GM12878 (cell line): Measurements from ENCODE around the gene MAEL. TPM values are rescaled to one million over a fixed set of nuclear protein-coding genes. Genes with fewer than 3 reads are reported as not detected.

Experiments used
- ATAC-seq: fragments of 200-7000 bp; cut with Tn5 transposase; 3 replicates; pipeline ENCODE4 v1.9.1; 2020; ENCODE audit warnings: mild to moderate bottlenecking, moderate library complexity
- BruUV-seq: library from RNA; stranded (reverse); fragments of 400-500 nt; replicated peaks from 2 replicates; lab custom pipeline; 2021; lab: Mats Ljungman, UMichigan
- CTCF ChIA-PET: fragments of 300-600 bp; sonication (Branson Sonifier 250); formaldehyde crosslinking; extraction: SDS; loops from one replicate; lab custom pipeline; 2021; ENCODE audit warnings: inconsistent platforms; lab: Yijun Ruan, JAX
- POLR2A ChIA-PET: fragments of 350-600 bp; formaldehyde crosslinking; extraction: SDS; loops from one replicate; lab custom pipeline; 2021; ENCODE audit warnings: inconsistent platforms; lab: Charles Lee
- RAD21 ChIA-PET: fragments of 300-600 bp; sonication (Branson Sonifier 250); formaldehyde crosslinking; loops from one replicate; lab custom pipeline; 2023; ENCODE audit warnings: antibody characterized with exemption; ENCODE audit not compliant: unreplicated experiment; lab: Charles Lee
- SMC1A ChIA-PET: fragments of 300-600 bp; sonication (Branson Sonifier 250); formaldehyde crosslinking; loops from one replicate; lab custom pipeline; 2023; ENCODE audit not compliant: unreplicated experiment, uncharacterized antibody; lab: Charles Lee
- DNase-seq: peaks from one replicate; pipeline ENCODE4 v3.0.0-alpha.2; 2011; ENCODE audit warnings: low read depth, low spot score
- FAIRE-seq: peaks from 3 replicates; lab custom pipeline; 2011; peaks lifted over from hg19 to GRCh38; lab: Jason Lieb, UNC
- H2AFZ ChIP-seq: 2 replicates; pipeline ENCODE4 v1.6.0; 2011; ENCODE audit warnings: low read depth, low read length, control low read depth; ENCODE audit not compliant: control insufficient read depth
- H3K27ac ChIP-seq: 2 replicates; pipeline ENCODE4 v1.5.1; 2011; ENCODE audit warnings: control low read depth; ENCODE audit not compliant: control insufficient read depth, insufficient read depth
- H3K27me3 ChIP-seq, 2 experiments: replicated peaks in 1 of 2; 2 replicates each; pipeline versions ENCODE4 v1.6.0 to v1.6.1; 2011; ENCODE audit warnings: low read length in 1 of 2; ENCODE audit not compliant: control insufficient read depth in 2 of 2, insufficient read depth in 2 of 2
- H3K36me3 ChIP-seq, 2 experiments: 2 replicates each; pipeline ENCODE4 v1.5.1; 2011; ENCODE audit warnings: low read length in 1 of 2; ENCODE audit not compliant: control insufficient read depth in 2 of 2, insufficient read depth in 2 of 2
- H3K4me1 ChIP-seq: 2 replicates; pipeline ENCODE4 v1.6.1; 2011; ENCODE audit warnings: mild to moderate bottlenecking, low read length, moderate library complexity, mixed read lengths; ENCODE audit not compliant: control insufficient read depth, insufficient read depth
- H3K4me2 ChIP-seq: 2 replicates; pipeline ENCODE4 v1.6.0; 2011; ENCODE audit warnings: control low read depth; ENCODE audit not compliant: control insufficient read depth, insufficient read depth
- H3K4me3 ChIP-seq: fragments of 200-600 bp; sonication (generic); 2 replicates; pipeline ENCODE4 v1.5.1; 2016
- H3K79me2 ChIP-seq: 2 replicates; pipeline ENCODE4 v1.6.0; 2011; ENCODE audit warnings: low read length; ENCODE audit not compliant: control insufficient read depth, insufficient read depth
- H3K9ac ChIP-seq: 2 replicates; pipeline ENCODE4 v1.8.0; 2011; ENCODE audit warnings: low read length, control low read depth, mixed read lengths; ENCODE audit not compliant: control insufficient read depth, insufficient read depth
- H3K9me3 ChIP-seq: replicated peaks from 3 replicates; pipeline ENCODE4 v1.5.1; 2011; ENCODE audit warnings: mild to moderate bottlenecking, low read length; ENCODE audit not compliant: control insufficient read depth, insufficient read depth
- H4K20me1 ChIP-seq: 2 replicates; pipeline ENCODE4 v1.6.0; 2011; ENCODE audit not compliant: control insufficient read depth, insufficient read depth
- ASH2L ChIP-seq: fragments of 300-600, 200-600 bp; sonication (generic); IDR thresholded peaks from 2 replicates; pipeline ENCODE4 v1.6.1; 2017; ENCODE audit warnings: low read depth, mild to moderate bottlenecking, borderline replicate concordance
- BACH1 ChIP-seq: fragments of 450-650 bp; IDR thresholded peaks from 2 replicates; pipeline ENCODE4 v1.6.1; 2017; ENCODE audit warnings: mild to moderate bottlenecking, borderline replicate concordance
- BCL11A ChIP-seq: IDR thresholded peaks from 2 replicates; pipeline ENCODE4 v1.6.1; 2011; ENCODE audit warnings: low read depth, low read length
- BHLHE40 ChIP-seq, 2 experiments: fragments of 450-650 bp in 1 of 2; IDR thresholded peaks; 2 replicates each; pipeline ENCODE4 v1.6.1; 2011 to 2017; ENCODE audit warnings: low read depth in 2 of 2, borderline replicate concordance in 1 of 2, improper control_type of control experiment in 1 of 2, low read length in 1 of 2, mild to moderate bottlenecking in 1 of 2
- CHD2 ChIP-seq: IDR thresholded peaks from 2 replicates; pipeline ENCODE4 v1.6.1; 2011; ENCODE audit warnings: low read depth, low read length, improper control_type of control experiment, borderline replicate concordance
- HDAC2 ChIP-seq: fragments of 200-600 bp; sonication (generic); IDR thresholded peaks from 2 replicates; pipeline ENCODE4 v1.6.1; 2017
- HDGF ChIP-seq: fragments of 450-650 bp; IDR thresholded peaks from 2 replicates; pipeline ENCODE4 v1.6.1; 2016; ENCODE audit warnings: antibody characterized with exemption
- IKZF2 ChIP-seq, 2 experiments: fragments of 450-650 bp; IDR thresholded peaks; 2 replicates each; pipeline ENCODE4 v1.6.1; 2017; ENCODE audit warnings: mild to moderate bottlenecking in 2 of 2, moderate library complexity in 2 of 2
- LARP7 ChIP-seq: fragments of 450-650 bp; IDR thresholded peaks from 2 replicates; pipeline ENCODE4 v1.6.1; 2017; ENCODE audit warnings: mild to moderate bottlenecking
- NBN ChIP-seq: fragments of 450-650 bp; IDR thresholded peaks from 2 replicates; pipeline ENCODE4 v1.6.1; 2016
- SIX5 ChIP-seq: IDR thresholded peaks from 2 replicates; pipeline ENCODE4 v1.6.1; 2011; ENCODE audit warnings: mild to moderate bottlenecking, low read depth, low read length, moderate library complexity; ENCODE audit not compliant: severe bottlenecking
- STAT1 ChIP-seq: fragments of 450-650 bp; conservative IDR thresholded peaks from 2 replicates; pipeline ENCODE4 v1.6.1; 2014; ENCODE audit warnings: antibody characterized with exemption, mild to moderate bottlenecking
- YY1 ChIP-seq: IDR thresholded peaks from 2 replicates; pipeline ENCODE4 v1.6.1; 2011; ENCODE audit warnings: low read depth, mild to moderate bottlenecking, low read length
- WGBS: methylation state at CpG from one replicate; pipeline ENCODE4 v1.1.6; 2016; ENCODE audit warnings: low lambda C conversion rate; ENCODE audit not compliant: insufficient replicate concordance, insufficient coverage; ENCODE audit errors: missing lambda C conversion rate; 5-methylcytosine and 5-hydroxymethylcytosine counted together
- in situ Hi-C: fragments of 300-500 bp; cut with MboI; formaldehyde crosslinking; loops from 9 replicates; pipeline ENCODE4 v1.14.3; 2018; ENCODE audit warnings: mixed read lengths
- intact Hi-C: fragments of 100-400 bp; cut with micrococcal nuclease; formaldehyde crosslinking; loops from one replicate; pipeline ENCODE4 v1.14.2; 2022; ENCODE audit not compliant: unreplicated experiment
- polyA plus RNA-seq, 11 experiments: library from polyadenylated mRNA; depleted of rRNA in 4 of 11; unstranded in 6 of 11; stranded (reverse) in 5 of 11; fragments of >200 nt; fragmentation: Nextera tagmentation in 4 of 11; fragmentation: Illumina TruSeq in 1 of 11; extraction: Ambion mirVana in 4 of 11; extraction: Trizol in 1 of 11; gene quantifications; 1 replicate in 1 of 11; 2 replicates in 10 of 11; pipeline versions ENCODE4 v1.2.1 to v1.2.3, GENCODE V29; 2011 to 2016; ENCODE audit warnings: inconsistent platforms in 2 of 11, missing spikeins in 2 of 11, low read depth in 1 of 11
- total RNA-seq, 4 experiments: library from RNA; depleted of rRNA in 3 of 4; stranded (reverse); fragments of >200 nt in 3 of 4; fragmentation: Illumina TruSeq in 1 of 4; extraction: Trizol in 1 of 4; gene quantifications; 2 replicates each; pipeline versions ENCODE4 v1.2.1 to v1.2.3, GENCODE V29; 2013 to 2021
- TF ChIP-seq, protein P1 (sequence below): IDR thresholded peaks from 2 replicates; pipeline ENCODE4 v1.6.1; 2012; ENCODE audit warnings: low read depth, low read length, improper control_type of control experiment
- TF ChIP-seq, protein P2 (sequence below): fragments of 450-650 bp; IDR thresholded peaks from 2 replicates; pipeline ENCODE4 v1.6.1; 2017; ENCODE audit warnings: mild to moderate bottlenecking, moderate library complexity
- TF ChIP-seq, protein P3 (sequence below): fragments of 450-650 bp; IDR thresholded peaks from 2 replicates; pipeline ENCODE4 v1.6.1; 2014; ENCODE audit warnings: mild to moderate bottlenecking
- TF ChIP-seq, protein P4 (sequence below): IDR thresholded peaks from 2 replicates; pipeline ENCODE4 v1.6.1; 2012; ENCODE audit warnings: mild to moderate bottlenecking, low read depth, low read length

MAEL gene
- total and polyA plus RNA-seq, 10 of the 15 experiments (the other 5 are each of a cell fraction or from before 2014, with no cell fraction given), result 0.10 to 0.43 (median 0.24) TPM; not detected in 2

DNA sequence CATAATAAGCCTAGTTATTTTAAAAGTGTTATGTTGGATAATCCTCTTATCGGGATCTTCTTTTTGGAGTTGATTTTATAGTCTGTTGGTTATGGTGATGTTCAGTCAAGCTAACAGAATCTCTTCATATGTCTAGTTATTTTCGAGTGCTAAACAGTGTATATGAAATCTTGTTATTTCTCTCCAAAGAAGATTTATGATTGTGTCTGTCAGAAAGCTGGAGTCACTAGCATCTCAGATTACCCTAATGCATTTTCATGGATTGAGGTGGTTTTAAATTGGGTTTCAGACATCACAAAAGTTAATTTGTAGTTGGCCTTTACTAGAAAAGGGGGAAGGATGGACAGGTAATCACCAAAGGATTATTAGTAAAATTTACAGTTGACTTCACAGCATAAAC is 13.3 kb downstream of the MAEL start:
- Histone ChIP-seq H3K9me3 (no peaks in the 10 kb centered on the region; the same call in 2 of the 3 replicates), H3K27me3 (no peaks in the 10 kb centered on the region), H3K4me1 (no peaks in the 10 kb centered on the region; the same call in 1 of the 2 replicates), H2AFZ (no peak overlapping the region), H3K4me3 (no peak overlapping the region), H3K79me2 (no peaks in the 10 kb centered on the region), H3K36me3 (no peaks in the 10 kb centered on the region), H4K20me1 (no peaks in the 10 kb centered on the region)
- 16% methylated on average over 2 of the region's 2 CpGs for WGBS
- ChIA-PET POLR2A (no interaction called here), CTCF (interaction anchor here (1.1 kb wide), 1 partner anchor 10 kb away, joined by 5 read pairs; no protein-coding TSS in a partner anchor), SMC1A (no interaction called here), RAD21 (no interaction called here)
- FAIRE-seq (no peak), ATAC-seq (no peak)
- intact Hi-C loops, result no loop called here
- TF ChIP-seq, protein P1, sequence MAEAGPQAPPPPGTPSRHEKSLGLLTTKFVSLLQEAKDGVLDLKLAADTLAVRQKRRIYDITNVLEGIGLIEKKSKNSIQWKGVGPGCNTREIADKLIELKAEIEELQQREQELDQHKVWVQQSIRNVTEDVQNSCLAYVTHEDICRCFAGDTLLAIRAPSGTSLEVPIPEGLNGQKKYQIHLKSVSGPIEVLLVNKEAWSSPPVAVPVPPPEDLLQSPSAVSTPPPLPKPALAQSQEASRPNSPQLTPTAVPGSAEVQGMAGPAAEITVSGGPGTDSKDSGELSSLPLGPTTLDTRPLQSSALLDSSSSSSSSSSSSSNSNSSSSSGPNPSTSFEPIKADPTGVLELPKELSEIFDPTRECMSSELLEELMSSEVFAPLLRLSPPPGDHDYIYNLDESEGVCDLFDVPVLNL, result no peak
- TF ChIP-seq, protein P2, sequence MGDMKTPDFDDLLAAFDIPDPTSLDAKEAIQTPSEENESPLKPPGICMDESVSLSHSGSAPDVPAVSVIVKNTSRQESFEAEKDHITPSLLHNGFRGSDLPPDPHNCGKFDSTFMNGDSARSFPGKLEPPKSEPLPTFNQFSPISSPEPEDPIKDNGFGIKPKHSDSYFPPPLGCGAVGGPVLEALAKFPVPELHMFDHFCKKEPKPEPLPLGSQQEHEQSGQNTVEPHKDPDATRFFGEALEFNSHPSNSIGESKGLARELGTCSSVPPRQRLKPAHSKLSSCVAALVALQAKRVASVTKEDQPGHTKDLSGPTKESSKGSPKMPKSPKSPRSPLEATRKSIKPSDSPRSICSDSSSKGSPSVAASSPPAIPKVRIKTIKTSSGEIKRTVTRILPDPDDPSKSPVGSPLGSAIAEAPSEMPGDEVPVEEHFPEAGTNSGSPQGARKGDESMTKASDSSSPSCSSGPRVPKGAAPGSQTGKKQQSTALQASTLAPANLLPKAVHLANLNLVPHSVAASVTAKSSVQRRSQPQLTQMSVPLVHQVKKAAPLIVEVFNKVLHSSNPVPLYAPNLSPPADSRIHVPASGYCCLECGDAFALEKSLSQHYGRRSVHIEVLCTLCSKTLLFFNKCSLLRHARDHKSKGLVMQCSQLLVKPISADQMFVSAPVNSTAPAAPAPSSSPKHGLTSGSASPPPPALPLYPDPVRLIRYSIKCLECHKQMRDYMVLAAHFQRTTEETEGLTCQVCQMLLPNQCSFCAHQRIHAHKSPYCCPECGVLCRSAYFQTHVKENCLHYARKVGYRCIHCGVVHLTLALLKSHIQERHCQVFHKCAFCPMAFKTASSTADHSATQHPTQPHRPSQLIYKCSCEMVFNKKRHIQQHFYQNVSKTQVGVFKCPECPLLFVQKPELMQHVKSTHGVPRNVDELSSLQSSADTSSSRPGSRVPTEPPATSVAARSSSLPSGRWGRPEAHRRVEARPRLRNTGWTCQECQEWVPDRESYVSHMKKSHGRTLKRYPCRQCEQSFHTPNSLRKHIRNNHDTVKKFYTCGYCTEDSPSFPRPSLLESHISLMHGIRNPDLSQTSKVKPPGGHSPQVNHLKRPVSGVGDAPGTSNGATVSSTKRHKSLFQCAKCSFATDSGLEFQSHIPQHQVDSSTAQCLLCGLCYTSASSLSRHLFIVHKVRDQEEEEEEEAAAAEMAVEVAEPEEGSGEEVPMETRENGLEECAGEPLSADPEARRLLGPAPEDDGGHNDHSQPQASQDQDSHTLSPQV, result no peak
- TF ChIP-seq HDGF (no peak), BACH1 (no peak), BCL11A (no peak), CHD2 (no peak), STAT1 (no peak), BHLHE40 (IDR thresholded peaks at IDR 0.05; ENCODE audit: borderline replicate concordance in 1 of 2, low read depth in 2 of 2, low read length in 1 of 2) (no peak), HDAC2 (no peak), NBN (no peak), ASH2L (no peak), YY1 (no peak), LARP7 (no peak), IKZF2 (IDR thresholded peaks at IDR 0.05) (no peak), SIX5 (no peak)
- TF ChIP-seq, protein P3, sequence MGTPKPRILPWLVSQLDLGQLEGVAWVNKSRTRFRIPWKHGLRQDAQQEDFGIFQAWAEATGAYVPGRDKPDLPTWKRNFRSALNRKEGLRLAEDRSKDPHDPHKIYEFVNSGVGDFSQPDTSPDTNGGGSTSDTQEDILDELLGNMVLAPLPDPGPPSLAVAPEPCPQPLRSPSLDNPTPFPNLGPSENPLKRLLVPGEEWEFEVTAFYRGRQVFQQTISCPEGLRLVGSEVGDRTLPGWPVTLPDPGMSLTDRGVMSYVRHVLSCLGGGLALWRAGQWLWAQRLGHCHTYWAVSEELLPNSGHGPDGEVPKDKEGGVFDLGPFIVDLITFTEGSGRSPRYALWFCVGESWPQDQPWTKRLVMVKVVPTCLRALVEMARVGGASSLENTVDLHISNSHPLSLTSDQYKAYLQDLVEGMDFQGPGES, result no peak
- TF ChIP-seq, protein P4, sequence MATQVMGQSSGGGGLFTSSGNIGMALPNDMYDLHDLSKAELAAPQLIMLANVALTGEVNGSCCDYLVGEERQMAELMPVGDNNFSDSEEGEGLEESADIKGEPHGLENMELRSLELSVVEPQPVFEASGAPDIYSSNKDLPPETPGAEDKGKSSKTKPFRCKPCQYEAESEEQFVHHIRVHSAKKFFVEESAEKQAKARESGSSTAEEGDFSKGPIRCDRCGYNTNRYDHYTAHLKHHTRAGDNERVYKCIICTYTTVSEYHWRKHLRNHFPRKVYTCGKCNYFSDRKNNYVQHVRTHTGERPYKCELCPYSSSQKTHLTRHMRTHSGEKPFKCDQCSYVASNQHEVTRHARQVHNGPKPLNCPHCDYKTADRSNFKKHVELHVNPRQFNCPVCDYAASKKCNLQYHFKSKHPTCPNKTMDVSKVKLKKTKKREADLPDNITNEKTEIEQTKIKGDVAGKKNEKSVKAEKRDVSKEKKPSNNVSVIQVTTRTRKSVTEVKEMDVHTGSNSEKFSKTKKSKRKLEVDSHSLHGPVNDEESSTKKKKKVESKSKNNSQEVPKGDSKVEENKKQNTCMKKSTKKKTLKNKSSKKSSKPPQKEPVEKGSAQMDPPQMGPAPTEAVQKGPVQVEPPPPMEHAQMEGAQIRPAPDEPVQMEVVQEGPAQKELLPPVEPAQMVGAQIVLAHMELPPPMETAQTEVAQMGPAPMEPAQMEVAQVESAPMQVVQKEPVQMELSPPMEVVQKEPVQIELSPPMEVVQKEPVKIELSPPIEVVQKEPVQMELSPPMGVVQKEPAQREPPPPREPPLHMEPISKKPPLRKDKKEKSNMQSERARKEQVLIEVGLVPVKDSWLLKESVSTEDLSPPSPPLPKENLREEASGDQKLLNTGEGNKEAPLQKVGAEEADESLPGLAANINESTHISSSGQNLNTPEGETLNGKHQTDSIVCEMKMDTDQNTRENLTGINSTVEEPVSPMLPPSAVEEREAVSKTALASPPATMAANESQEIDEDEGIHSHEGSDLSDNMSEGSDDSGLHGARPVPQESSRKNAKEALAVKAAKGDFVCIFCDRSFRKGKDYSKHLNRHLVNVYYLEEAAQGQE, result no peak
- TF ChIP-seq, all 136 proteins: peak for 0
- in situ Hi-C loops, result no loop called here
- no peak overlapping the region for H3K9ac ChIP-seq
- no peak overlapping the region for H3K27ac ChIP-seq
- H3K4me2 ChIP-seq, result no peak overlapping the region
- BruUV-seq, result no TSS peak
- DNase-seq, result no peak
